Keratinocyte (primary cell): Measurements from ENCODE around the gene ANTKMT. TPM values are rescaled to one million over a fixed set of nuclear protein-coding genes. Genes with fewer than 3 reads are reported as not detected.

Source experiments
- DNase-seq: peaks from one replicate; pipeline ENCODE4 v3.0.0-alpha.2; 2011; ENCODE audit warnings: low read depth, missing footprints, low spot score
- FAIRE-seq: peaks from 2 replicates; lab custom pipeline; 2011; peaks lifted over from hg19 to GRCh38; lab: Jason Lieb, UNC
- H2AFZ ChIP-seq: 2 replicates; pipeline ENCODE4 v1.6.0; 2012; ENCODE audit warnings: low read length, control low read depth, inconsistent platforms; ENCODE audit not compliant: control insufficient read depth
- H3K27ac ChIP-seq: 2 replicates; pipeline ENCODE4 v1.5.1; 2011; ENCODE audit warnings: low read length; ENCODE audit not compliant: control insufficient read depth, insufficient read depth
- H3K27me3 ChIP-seq: 3 replicates; pipeline ENCODE4 v1.6.0; 2011; ENCODE audit warnings: low read length; ENCODE audit not compliant: control insufficient read depth, insufficient read depth; ENCODE audit errors: extremely low read depth
- H3K36me3 ChIP-seq, 2 experiments: 2 replicates in 1 of 2; 3 replicates in 1 of 2; pipeline ENCODE4 v1.5.1; 2011; ENCODE audit warnings: low read length in 2 of 2, mild to moderate bottlenecking in 1 of 2; ENCODE audit not compliant: control insufficient read depth in 2 of 2, insufficient read depth in 2 of 2; ENCODE audit errors: extremely low read depth in 1 of 2
- H3K4me1 ChIP-seq: 3 replicates; pipeline ENCODE4 v1.5.1; 2011; ENCODE audit warnings: low read length; ENCODE audit not compliant: control insufficient read depth, insufficient read depth; ENCODE audit errors: extremely low read depth
- H3K4me2 ChIP-seq: 3 replicates; pipeline ENCODE4 v1.6.0; 2011; ENCODE audit warnings: low read depth, low read length; ENCODE audit not compliant: control insufficient read depth, insufficient read depth; ENCODE audit errors: extremely low read depth
- H3K4me3 ChIP-seq, 3 experiments: fragments of 200-600 bp in 1 of 3; sonication (generic) in 1 of 3; 2 replicates in 2 of 3; 3 replicates in 1 of 3; pipeline ENCODE4 v1.5.1; 2011 to 2016; ENCODE audit warnings: low read length in 3 of 3, mild to moderate bottlenecking in 3 of 3, control low read depth in 2 of 3, inconsistent platforms in 1 of 3, low read depth in 1 of 3, mixed read lengths in 1 of 3, mixed run types in 1 of 3, moderate library complexity in 1 of 3; ENCODE audit not compliant: control insufficient read depth in 2 of 3, insufficient read depth in 2 of 3; ENCODE audit errors: extremely low read depth in 1 of 3
- H3K79me2 ChIP-seq: 2 replicates; pipeline ENCODE4 v1.6.0; 2012; ENCODE audit warnings: low read length; ENCODE audit not compliant: control insufficient read depth, insufficient read depth
- H3K9ac ChIP-seq: 3 replicates; pipeline ENCODE4 v1.6.0; 2011; ENCODE audit warnings: low read length; ENCODE audit not compliant: control insufficient read depth, insufficient read depth; ENCODE audit errors: extremely low read depth
- H3K9me1 ChIP-seq: 3 replicates; pipeline ENCODE4 v1.6.0; 2011; ENCODE audit warnings: low read length; ENCODE audit not compliant: control insufficient read depth, insufficient read depth; ENCODE audit errors: extremely low read depth
- H3K9me3 ChIP-seq: 2 replicates; pipeline ENCODE4 v1.5.1; 2012; ENCODE audit warnings: low read depth, low read length; ENCODE audit not compliant: control insufficient read depth
- H4K20me1 ChIP-seq: 3 replicates; pipeline ENCODE4 v1.6.0; 2011; ENCODE audit warnings: low read length; ENCODE audit not compliant: control insufficient read depth, insufficient read depth; ENCODE audit errors: extremely low read depth
- CTCF ChIP-seq, 3 experiments: IDR thresholded peaks in 1 of 3; conservative IDR thresholded peaks in 1 of 3; optimal IDR thresholded peaks in 1 of 3; 2 replicates in 2 of 3; 3 replicates in 1 of 3; pipeline versions ENCODE3 to v1.5.1; 2011; ENCODE audit warnings: low read length in 3 of 3, mild to moderate bottlenecking in 3 of 3, moderate library complexity in 2 of 3, control low read depth in 1 of 3, inconsistent platforms in 1 of 3; ENCODE audit not compliant: insufficient read depth in 2 of 3; ENCODE audit errors: extremely low read depth in 1 of 3
- EZH2 ChIP-seq: IDR thresholded peaks from one replicate; pipeline ENCODE4 v1.6.1; 2012; ENCODE audit warnings: inconsistent platforms, mild to moderate bottlenecking, low read length, moderate library complexity
- dilution Hi-C: fragments of 300-500 bp; cut with MboI; formaldehyde crosslinking; loops from one replicate; pipeline ENCODE4 v1.7.0; 2020; ENCODE audit warnings: low sequenced_read_pairs; ENCODE audit not compliant: extremely low pct_ligation_motif_present
- polyA plus RNA-seq, 5 experiments: library from polyadenylated mRNA; depleted of rRNA in 3 of 5; stranded (reverse) in 3 of 5; stranded (forward) in 1 of 5; unstranded in 1 of 5; fragments of >200 nt; gene quantifications; 1 replicate in 1 of 5; 2 replicates in 3 of 5; 3 replicates in 1 of 5; pipeline versions ENCODE4 v1.2.1 to v1.2.3, GENCODE V29; 2011 to 2012; ENCODE audit warnings: missing spikeins in 2 of 5, low read depth in 1 of 5, low replicate concordance in 1 of 5

ANTKMT gene
- polyA plus RNA-seq, 1 donor (not counting 4 experiments of a cell fraction or from before 2014, with no cell fraction given), result 5.6 TPM

GRCh38 chr16:692356-693108 lies 28.4 kb upstream of the ANTKMT start:
- Histone ChIP-seq H3K79me2 (peaks cover 5% of the 10 kb centered on the region), H3K36me3 (peaks cover 0 to 2% of the 10 kb centered on the region in 2 experiments), H3K9me1 (no peaks in the 10 kb centered on the region), H3K4me3 (no peak overlapping the region), H3K27ac (no peak overlapping the region), H3K9ac (no peak overlapping the region), H3K4me2 (no peak overlapping the region), H3K4me1 (peaks cover 12% of the 10 kb centered on the region), H3K9me3 (no peaks in the 10 kb centered on the region), H4K20me1 (no peaks in the 10 kb centered on the region), H3K27me3 (peaks cover 50% of the 10 kb centered on the region), H2AFZ (no peak overlapping the region)
- TF ChIP-seq CTCF (optimal IDR thresholded peaks at IDR 0.05 in 1 of 3, IDR thresholded peaks at IDR 0.05 in 1 of 3, conservative IDR thresholded peaks at IDR 0.05 in 1 of 3; ENCODE audit: extremely low read depth in 1 of 3, insufficient read depth in 2 of 3, low read length in 3 of 3) (no peak), EZH2 (no peak)
- no peak for DNase-seq
- no peak for FAIRE-seq
- dilution Hi-C loops, result no loop called here

- Histone ChIP-seq H3K4me2 (no peak overlapping the region), H3K79me2 (peaks cover 5% of the 10 kb centered on the region), H3K27me3 (peaks cover 50% of the 10 kb centered on the region), H3K4me3 (no peak overlapping the region), H3K27ac (no peak overlapping the region), H3K9ac (no peak overlapping the region), H3K4me1 (peaks cover 12% of the 10 kb centered on the region), H4K20me1 (no peaks in the 10 kb centered on the region), H2AFZ (no peak overlapping the region), H3K9me1 (no peaks in the 10 kb centered on the region), H3K36me3 (no peaks in the 10 kb centered on the region), H3K9me3 (no peaks in the 10 kb centered on the region)
- FAIRE-seq (no peak), DNase-seq (no peak)
- TF ChIP-seq EZH2, result peak; percentile 80
- TF ChIP-seq CTCF (optimal IDR thresholded peaks at IDR 0.05 in 1 of 3, IDR thresholded peaks at IDR 0.05 in 1 of 3, conservative IDR thresholded peaks at IDR 0.05 in 1 of 3; ENCODE audit: extremely low read depth in 1 of 3, insufficient read depth in 2 of 3, low read length in 3 of 3), result no peak
- dilution Hi-C loops, result no loop called here
Observed at GRCh38 chr16:693364-693763, 27.6 kb upstream of the ANTKMT start.
